KMS-11 (cell line): ENCODE data around the gene KLK13.

ENCODE experiments used
- H2AFZ ChIP-seq: fragments of 200-600 bp; sonication (generic); 2 replicates; pipeline ENCODE4 v1.6.1; 2016; ENCODE audit warnings: antibody characterized with exemption, mixed run types, low read depth
- H3K27ac ChIP-seq: fragments of 200-600 bp; sonication (generic); 2 replicates; pipeline ENCODE4 v1.6.1; 2016; ENCODE audit warnings: mild to moderate bottlenecking, mixed run types
- H3K27me3 ChIP-seq: fragments of 200-600 bp; sonication (generic); 2 replicates; pipeline ENCODE4 v1.6.1; 2017; ENCODE audit warnings: mild to moderate bottlenecking, low read depth, mixed run types, moderate library complexity; ENCODE audit not compliant: insufficient read depth
- H3K36me3 ChIP-seq: fragments of 200-600 bp; sonication (generic); 2 replicates; pipeline ENCODE4 v1.6.1; 2017; ENCODE audit warnings: mild to moderate bottlenecking, mixed run types; ENCODE audit not compliant: insufficient read depth
- H3K4me1 ChIP-seq: fragments of 200-600 bp; sonication (generic); 2 replicates; pipeline ENCODE4 v1.6.1; 2016; ENCODE audit warnings: mild to moderate bottlenecking, low read depth, mixed run types; ENCODE audit not compliant: poor library complexity, severe bottlenecking
- H3K4me2 ChIP-seq: fragments of 200-600 bp; sonication (generic); 2 replicates; pipeline ENCODE4 v1.7.0; 2016; ENCODE audit warnings: mild to moderate bottlenecking, mixed run types
- H3K4me3 ChIP-seq: fragments of 200-600 bp; sonication (generic); IDR thresholded peaks from 2 replicates; pipeline ENCODE4 v1.6.1; 2017; ENCODE audit warnings: low read depth, low read length, mixed read lengths; ENCODE audit not compliant: insufficient read depth
- H3K79me2 ChIP-seq: fragments of 200-600 bp; sonication (generic); 2 replicates; pipeline ENCODE4 v1.6.1; 2016; ENCODE audit warnings: low read depth, mixed run types; ENCODE audit not compliant: insufficient read depth
- H3K9ac ChIP-seq: fragments of 200-600 bp; sonication (generic); 2 replicates; pipeline ENCODE4 v1.6.1; 2016; ENCODE audit warnings: mild to moderate bottlenecking, mixed run types
- H4K20me1 ChIP-seq: fragments of 200-600 bp; sonication (generic); 2 replicates; pipeline ENCODE4 v1.6.1; 2016; ENCODE audit warnings: mild to moderate bottlenecking, mixed run types; ENCODE audit not compliant: insufficient read depth
- TF ChIP-seq, protein P1 (sequence below): fragments of 200-600 bp; sonication (generic); conservative IDR thresholded peaks from 2 replicates; pipeline ENCODE4 v1.6.1; 2017; ENCODE audit warnings: low read depth, mild to moderate bottlenecking, antibody characterized with exemption, low read length, moderate library complexity, mixed read lengths

KLK13 gene

DNA sequence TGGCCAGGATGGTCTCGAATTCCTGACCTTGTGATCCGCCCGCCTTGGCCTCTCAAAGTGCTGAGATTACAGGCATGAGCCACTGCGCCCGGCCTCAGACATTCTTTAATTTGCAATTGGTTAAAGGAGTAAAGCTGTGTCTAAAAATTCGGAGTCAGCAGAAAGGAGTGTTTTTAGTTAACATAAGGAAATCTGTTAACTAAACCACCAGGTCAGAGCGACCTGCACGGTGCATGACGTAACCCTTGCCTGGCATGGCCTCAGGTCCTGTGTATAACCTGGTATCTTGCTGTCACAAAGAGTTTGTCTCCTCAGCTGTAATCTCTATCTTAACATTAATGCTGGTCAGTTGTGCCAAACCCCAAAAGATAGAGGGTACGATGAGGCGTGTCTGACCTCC lies 20.6 kb downstream of the KLK13 start:
- no peaks in the 10 kb centered on the region for H3K79me2 ChIP-seq
- H4K20me1 ChIP-seq, result no peaks in the 10 kb centered on the region
- H3K27ac ChIP-seq, result no peak overlapping the region
- TF ChIP-seq, protein P1, sequence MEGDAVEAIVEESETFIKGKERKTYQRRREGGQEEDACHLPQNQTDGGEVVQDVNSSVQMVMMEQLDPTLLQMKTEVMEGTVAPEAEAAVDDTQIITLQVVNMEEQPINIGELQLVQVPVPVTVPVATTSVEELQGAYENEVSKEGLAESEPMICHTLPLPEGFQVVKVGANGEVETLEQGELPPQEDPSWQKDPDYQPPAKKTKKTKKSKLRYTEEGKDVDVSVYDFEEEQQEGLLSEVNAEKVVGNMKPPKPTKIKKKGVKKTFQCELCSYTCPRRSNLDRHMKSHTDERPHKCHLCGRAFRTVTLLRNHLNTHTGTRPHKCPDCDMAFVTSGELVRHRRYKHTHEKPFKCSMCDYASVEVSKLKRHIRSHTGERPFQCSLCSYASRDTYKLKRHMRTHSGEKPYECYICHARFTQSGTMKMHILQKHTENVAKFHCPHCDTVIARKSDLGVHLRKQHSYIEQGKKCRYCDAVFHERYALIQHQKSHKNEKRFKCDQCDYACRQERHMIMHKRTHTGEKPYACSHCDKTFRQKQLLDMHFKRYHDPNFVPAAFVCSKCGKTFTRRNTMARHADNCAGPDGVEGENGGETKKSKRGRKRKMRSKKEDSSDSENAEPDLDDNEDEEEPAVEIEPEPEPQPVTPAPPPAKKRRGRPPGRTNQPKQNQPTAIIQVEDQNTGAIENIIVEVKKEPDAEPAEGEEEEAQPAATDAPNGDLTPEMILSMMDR, result no peak
- H3K4me3 ChIP-seq, result no peak overlapping the region
- H2AFZ ChIP-seq, result no peak overlapping the region
- no peak overlapping the region for H3K4me2 ChIP-seq
- H3K9ac ChIP-seq, result no peak overlapping the region
- no peaks in the 10 kb centered on the region for H3K36me3 ChIP-seq
- H3K4me1 ChIP-seq, result no peaks in the 10 kb centered on the region
- H3K27me3 ChIP-seq, result no peaks in the 10 kb centered on the region; the same call in 1 of the 2 replicates

DNA sequence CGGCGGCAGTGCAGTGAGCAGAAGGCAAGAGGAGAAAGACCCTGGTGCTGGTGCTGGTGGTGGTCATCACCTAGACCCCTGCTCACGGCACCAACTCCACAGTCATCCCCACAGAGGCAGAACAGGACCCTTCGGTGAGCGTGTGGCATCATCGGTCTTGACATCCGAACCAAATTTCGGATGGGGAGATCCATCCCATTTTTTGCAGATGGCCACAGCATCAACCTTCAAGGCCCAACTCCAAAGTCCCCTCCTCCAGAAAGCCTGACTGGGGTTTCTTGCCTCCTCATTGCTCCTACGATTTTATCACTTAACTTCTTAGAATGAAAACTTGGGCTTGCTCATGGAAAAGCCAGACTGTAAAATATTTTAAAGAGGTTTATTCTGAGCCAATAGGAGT lies 21.4 kb downstream of the KLK13 start:
- no peak overlapping the region for H2AFZ ChIP-seq
- H4K20me1 ChIP-seq, result no peaks in the 10 kb centered on the region
- no peak overlapping the region for H3K4me3 ChIP-seq
- no peaks in the 10 kb centered on the region for H3K4me1 ChIP-seq
- TF ChIP-seq, protein P1, result no peak
- no peaks in the 10 kb centered on the region for H3K79me2 ChIP-seq
- H3K4me2 ChIP-seq, result no peak overlapping the region
- H3K9ac ChIP-seq, result no peak overlapping the region
- no peaks in the 10 kb centered on the region; the same call in 1 of the 2 replicates for H3K27me3 ChIP-seq
- H3K27ac ChIP-seq, result no peak overlapping the region
- H3K36me3 ChIP-seq, result no peaks in the 10 kb centered on the region

DNA sequence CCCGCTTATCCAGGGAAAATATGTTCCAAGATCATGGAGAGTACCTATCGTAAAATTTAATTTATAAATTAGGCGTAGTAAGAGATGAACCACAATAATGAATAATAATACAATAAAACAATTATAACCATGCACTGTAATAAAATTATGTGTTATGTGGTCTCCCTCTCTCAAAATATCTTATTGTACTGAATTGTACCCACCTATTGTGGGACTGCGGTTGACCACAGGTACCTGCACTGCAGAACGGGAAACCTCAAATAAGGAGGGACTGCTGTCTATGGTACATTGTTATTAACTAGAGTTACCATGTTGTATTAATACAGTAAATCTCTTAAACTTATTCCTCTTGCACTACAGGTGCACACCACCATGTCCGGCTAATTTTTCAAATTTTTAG lies 24.7 kb downstream of the KLK13 start:
- TF ChIP-seq, protein P1, result no peak
- Histone ChIP-seq H3K79me2 (no peaks in the 10 kb centered on the region), H3K4me1 (no peaks in the 10 kb centered on the region), H4K20me1 (no peaks in the 10 kb centered on the region), H3K27ac (no peak overlapping the region), H3K4me2 (no peak overlapping the region), H2AFZ (no peak overlapping the region), H3K4me3 (no peak overlapping the region), H3K9ac (no peak overlapping the region), H3K36me3 (no peaks in the 10 kb centered on the region), H3K27me3 (no peaks in the 10 kb centered on the region; the same call in 1 of the 2 replicates)

DNA sequence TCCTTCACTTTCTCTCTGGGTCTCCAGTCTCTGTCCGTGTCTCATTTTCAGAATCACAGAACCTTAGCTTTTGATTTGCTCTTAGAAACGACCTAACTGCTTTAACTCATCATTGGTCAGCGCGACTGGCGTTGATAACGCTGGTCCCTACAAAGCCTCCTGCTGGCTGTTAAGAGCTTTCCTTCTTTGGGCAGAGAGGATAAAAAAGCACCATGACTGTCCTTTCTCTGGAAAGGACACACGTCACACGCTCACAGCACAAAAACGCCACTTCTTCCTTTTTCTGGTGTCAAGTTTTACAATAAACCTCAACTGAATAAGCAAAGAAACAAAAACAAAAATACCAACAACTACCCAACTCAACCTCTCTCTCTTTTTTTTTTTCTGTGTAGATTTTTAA lies 28.4 kb downstream of the KLK13 start:
- TF ChIP-seq, protein P1, result no peak
- Histone ChIP-seq H3K79me2 (no peaks in the 10 kb centered on the region), H3K36me3 (no peaks in the 10 kb centered on the region), H3K4me1 (no peaks in the 10 kb centered on the region), H3K27me3 (no peaks in the 10 kb centered on the region; the same call in 1 of the 2 replicates), H3K4me3 (no peak overlapping the region), H3K27ac (no peak overlapping the region), H3K9ac (no peak overlapping the region), H3K4me2 (no peak overlapping the region), H2AFZ (no peak overlapping the region), H4K20me1 (no peaks in the 10 kb centered on the region)

DNA sequence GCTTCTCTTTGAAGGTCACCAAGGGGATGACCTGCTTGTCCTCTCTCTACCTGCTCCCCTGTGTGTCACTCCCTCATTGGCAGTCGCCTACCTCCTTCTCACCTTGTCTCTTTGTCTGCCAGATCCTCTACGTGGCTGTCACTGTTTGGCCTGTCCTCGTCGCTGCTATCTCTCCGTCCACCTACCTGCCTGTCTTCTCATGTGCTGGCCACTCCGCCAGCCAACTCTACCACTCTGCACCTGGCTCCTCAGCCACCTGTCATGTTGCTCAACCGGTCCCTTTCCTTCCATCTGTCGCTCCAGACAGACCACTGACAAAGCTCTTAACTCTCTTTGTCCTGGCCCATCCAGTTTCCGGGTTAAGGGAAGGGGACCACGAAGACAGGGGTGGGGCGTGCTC lies 30.2 kb downstream of the KLK13 start, which contains the start of gene KLK12:
TSS of gene KLK12 (minus strand) at position 299 of the 400 bp plus-strand sequence. CDS start 381 bp downstream, outside the sequence.
- H3K4me1 ChIP-seq, result no peaks in the 10 kb centered on the region

More for the DNA sequence above, 30.2 kb downstream of the KLK13 start, which contains the start of gene KLK12:
- Histone ChIP-seq H3K4me3 (no peak within 1 kb of the TSS), H3K36me3 (no peaks in the 10 kb centered on the region), H3K9ac (no peak within 1 kb of the TSS), H3K27me3 (no peaks in the 10 kb centered on the region; the same call in 1 of the 2 replicates), H3K27ac (no peak within 1 kb of the TSS), H3K79me2 (no peaks in the 10 kb centered on the region), H4K20me1 (no peaks in the 10 kb centered on the region), H3K4me2 (no peak within 1 kb of the TSS), H2AFZ (no peak within 1 kb of the TSS)
- TF ChIP-seq, protein P1, result no peak
